ENCODE results near the gene GRIP2.

GRIP2 gene

DNA sequence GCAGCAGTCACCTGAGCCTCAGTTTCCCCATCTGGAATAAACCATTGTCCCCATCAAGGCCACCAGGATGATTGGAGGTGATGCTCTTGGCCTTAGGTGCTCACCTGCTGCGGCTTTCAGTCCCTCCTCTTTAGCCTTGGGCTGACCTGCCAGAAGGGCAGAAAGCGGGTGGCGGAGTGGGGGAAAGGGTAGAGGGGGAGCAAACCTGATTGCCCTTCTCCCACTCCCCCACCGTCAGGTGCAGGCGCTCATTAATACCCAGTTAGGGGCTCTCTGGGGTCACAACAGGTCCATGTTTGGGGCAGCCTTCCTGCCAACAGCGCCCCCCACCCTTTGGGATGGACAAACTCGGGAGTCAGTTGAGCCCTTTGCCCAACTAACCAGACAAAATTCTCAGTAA, 50.5 kb downstream of the GRIP2 start:
- no peak for DNase-seq (ENCODE audit: low read depth)
- TF ChIP-seq, protein P1, sequence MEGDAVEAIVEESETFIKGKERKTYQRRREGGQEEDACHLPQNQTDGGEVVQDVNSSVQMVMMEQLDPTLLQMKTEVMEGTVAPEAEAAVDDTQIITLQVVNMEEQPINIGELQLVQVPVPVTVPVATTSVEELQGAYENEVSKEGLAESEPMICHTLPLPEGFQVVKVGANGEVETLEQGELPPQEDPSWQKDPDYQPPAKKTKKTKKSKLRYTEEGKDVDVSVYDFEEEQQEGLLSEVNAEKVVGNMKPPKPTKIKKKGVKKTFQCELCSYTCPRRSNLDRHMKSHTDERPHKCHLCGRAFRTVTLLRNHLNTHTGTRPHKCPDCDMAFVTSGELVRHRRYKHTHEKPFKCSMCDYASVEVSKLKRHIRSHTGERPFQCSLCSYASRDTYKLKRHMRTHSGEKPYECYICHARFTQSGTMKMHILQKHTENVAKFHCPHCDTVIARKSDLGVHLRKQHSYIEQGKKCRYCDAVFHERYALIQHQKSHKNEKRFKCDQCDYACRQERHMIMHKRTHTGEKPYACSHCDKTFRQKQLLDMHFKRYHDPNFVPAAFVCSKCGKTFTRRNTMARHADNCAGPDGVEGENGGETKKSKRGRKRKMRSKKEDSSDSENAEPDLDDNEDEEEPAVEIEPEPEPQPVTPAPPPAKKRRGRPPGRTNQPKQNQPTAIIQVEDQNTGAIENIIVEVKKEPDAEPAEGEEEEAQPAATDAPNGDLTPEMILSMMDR (IDR thresholded peaks at IDR 0.05; ENCODE audit: low read depth, low read length) = no peak
- TF ChIP-seq POLR2A (IDR thresholded peaks at IDR 0.05; ENCODE audit: extremely low read depth, insufficient read length) = no peak
- TF ChIP-seq, protein P2, sequence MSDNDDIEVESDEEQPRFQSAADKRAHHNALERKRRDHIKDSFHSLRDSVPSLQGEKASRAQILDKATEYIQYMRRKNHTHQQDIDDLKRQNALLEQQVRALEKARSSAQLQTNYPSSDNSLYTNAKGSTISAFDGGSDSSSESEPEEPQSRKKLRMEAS (IDR thresholded peaks at IDR 0.05; ENCODE audit: low read depth, low read length) = no peak
- TF ChIP-seq MYC (IDR thresholded peaks at IDR 0.05; ENCODE audit: low read depth, low read length) = no peak
- no peak overlapping the region for H3K4me3 ChIP-seq (ENCODE audit: low read depth, low read length)

DNA sequence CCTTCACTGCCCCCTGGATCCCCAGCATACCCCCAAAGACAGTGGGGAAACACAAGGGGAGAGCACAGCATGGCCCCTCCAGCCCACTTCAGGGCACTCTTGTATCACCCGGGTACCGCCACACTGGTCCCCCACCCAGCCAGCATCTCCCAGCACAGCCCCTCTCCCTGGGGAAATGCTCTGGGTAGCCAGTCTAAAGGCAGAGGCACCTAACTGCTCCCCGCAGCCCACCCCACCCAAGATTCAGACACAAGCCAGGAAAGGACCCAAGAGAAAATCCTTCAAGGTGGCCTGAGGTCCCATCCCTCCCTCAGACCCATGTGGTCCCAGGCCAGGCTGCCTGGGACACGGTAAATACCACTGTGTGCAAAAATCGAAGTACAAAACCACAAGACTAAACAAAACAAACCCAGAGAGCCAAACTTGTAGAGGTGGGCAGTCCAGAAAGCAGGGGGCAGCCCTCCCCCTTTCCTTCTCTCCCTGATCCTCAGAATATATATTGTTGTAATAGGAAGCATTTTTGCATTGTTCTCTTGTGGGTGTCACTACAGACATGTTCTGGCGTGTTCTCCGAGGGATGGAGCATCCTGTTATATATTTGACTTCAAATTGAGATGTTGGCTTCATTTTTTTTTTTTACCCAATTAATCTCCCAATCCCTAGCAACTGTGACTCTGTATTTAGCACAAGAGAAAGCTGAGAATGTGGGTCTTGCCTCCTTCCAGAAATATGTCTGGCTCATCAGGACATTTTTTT, 51.7 kb downstream of the GRIP2 start:
- no peak overlapping the region for H3K4me3 ChIP-seq (ENCODE audit: low read depth, low read length)
- TF ChIP-seq, protein P2 (IDR thresholded peaks at IDR 0.05; ENCODE audit: low read depth, low read length) = no peak
- TF ChIP-seq MYC (IDR thresholded peaks at IDR 0.05; ENCODE audit: low read depth, low read length) (no peak), POLR2A (IDR thresholded peaks at IDR 0.05; ENCODE audit: extremely low read depth, insufficient read length) (no peak)
- TF ChIP-seq, protein P1 (IDR thresholded peaks at IDR 0.05; ENCODE audit: low read depth, low read length) = no peak
- no peak for DNase-seq (ENCODE audit: low read depth)

DNA sequence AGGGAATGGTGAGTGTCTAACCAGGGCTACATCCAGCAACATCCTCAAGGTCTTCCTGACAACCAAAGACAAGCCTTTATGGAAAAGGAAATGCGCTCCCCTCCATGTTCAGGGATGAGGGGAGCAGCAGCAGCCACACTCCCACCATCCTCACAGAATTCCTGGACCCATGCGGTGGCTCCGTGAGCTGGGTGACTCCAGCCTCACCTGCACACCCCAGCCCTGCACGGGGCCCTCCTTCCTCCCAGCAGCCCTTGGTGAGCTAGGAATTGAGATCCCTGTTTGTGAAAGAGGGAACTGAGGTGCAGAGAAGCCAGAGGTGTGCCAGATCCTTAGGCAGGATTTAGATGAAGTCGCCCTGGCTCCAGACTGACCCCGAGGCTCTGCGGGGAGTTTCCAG, 52.3 kb downstream of the GRIP2 start:
- TF ChIP-seq, protein P2 (IDR thresholded peaks at IDR 0.05; ENCODE audit: low read depth, low read length) = no peak
- TF ChIP-seq MYC (IDR thresholded peaks at IDR 0.05; ENCODE audit: low read depth, low read length) = no peak
- TF ChIP-seq, protein P1 (IDR thresholded peaks at IDR 0.05; ENCODE audit: low read depth, low read length) = no peak
- TF ChIP-seq POLR2A (IDR thresholded peaks at IDR 0.05; ENCODE audit: extremely low read depth, insufficient read length) = no peak
- H3K4me3 ChIP-seq (ENCODE audit: low read depth, low read length) = no peak overlapping the region
- no peak for DNase-seq (ENCODE audit: low read depth)

DNA sequence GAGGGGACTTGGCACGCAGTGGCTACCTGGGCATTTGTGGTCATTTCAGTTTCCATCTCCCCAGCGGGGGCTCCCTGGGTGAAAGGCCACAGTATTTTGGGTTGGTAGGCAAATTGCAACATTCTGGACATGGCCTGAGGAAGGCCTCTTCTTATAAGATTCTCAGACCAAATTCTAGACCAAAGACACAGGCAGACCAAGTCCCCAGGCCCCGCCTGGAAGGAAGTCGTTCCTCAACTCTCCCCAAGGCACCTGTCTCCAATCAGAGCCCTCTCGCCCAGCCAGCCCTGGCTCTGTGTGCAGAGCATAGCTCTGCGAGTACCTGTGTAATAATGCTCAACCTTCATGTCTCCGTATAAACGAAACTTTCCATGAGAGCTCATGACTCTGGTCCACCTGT, 53.1 kb downstream of the GRIP2 start:
- TF ChIP-seq, protein P2 (IDR thresholded peaks at IDR 0.05; ENCODE audit: low read depth, low read length) = no peak
- TF ChIP-seq MYC (IDR thresholded peaks at IDR 0.05; ENCODE audit: low read depth, low read length) (no peak), POLR2A (IDR thresholded peaks at IDR 0.05; ENCODE audit: extremely low read depth, insufficient read length) (no peak)
- TF ChIP-seq, protein P1 (IDR thresholded peaks at IDR 0.05; ENCODE audit: low read depth, low read length) = no peak
- H3K4me3 ChIP-seq (ENCODE audit: low read depth, low read length) = no peak overlapping the region
- no peak for DNase-seq (ENCODE audit: low read depth)

DNA sequence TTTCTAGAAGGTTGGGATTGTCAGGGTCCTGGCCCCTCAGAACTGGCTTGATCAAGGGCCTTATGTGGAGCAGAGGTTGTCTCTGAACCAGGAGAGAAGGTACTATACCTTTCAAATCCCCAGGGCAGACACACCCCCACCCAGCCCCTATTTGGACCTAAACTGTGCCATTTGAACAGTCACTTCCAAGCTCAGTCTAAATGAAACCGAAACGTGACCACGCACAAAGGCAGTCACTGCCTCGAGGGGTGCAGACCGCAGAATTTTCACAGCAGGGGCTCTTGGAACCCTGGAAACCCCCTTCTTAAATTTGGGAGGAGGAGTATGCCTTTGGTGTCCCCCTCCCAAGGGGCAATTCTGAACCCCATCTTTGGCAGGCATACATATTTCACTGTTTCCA, 53.7 kb downstream of the GRIP2 start:
- TF ChIP-seq, protein P1 (IDR thresholded peaks at IDR 0.05; ENCODE audit: low read depth, low read length) = no peak
- no peak for TF ChIP-seq MYC (IDR thresholded peaks at IDR 0.05; ENCODE audit: low read depth, low read length)
- TF ChIP-seq, protein P2 (IDR thresholded peaks at IDR 0.05; ENCODE audit: low read depth, low read length) = no peak
- no peak for TF ChIP-seq POLR2A (IDR thresholded peaks at IDR 0.05; ENCODE audit: extremely low read depth, insufficient read length)
- no peak overlapping the region for H3K4me3 ChIP-seq (ENCODE audit: low read depth, low read length)
- DNase-seq (ENCODE audit: low read depth) = no peak
